Measurements from ENCODE around the gene TXNDC8. TPM values are rescaled to one million over a fixed set of nuclear protein-coding genes. Genes with fewer than 3 reads are reported as not detected.

TXNDC8 gene
- total RNA-seq, 1 experiment from 2014 or later: not detected

DNA sequence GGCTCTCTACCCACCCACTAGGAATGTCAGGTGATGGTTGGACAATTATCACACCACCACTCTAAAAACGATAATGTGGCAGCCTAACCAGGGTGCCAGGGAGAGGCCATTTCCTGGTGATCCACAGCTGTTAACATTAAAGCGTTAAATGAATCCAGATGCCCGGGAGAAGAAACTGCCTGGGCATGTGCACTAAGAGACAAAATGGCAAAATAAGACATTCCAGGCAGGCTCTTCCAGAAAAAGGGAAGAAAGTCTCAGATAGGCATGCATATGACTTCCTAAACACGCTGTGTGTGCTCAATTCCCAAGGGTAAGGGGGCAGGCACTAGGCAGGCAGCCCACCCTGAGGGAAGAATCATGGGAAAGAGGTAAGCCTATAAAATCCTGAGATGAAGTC, 76.8 kb downstream of the TXNDC8 start:
- intact Hi-C loops (cut with micrococcal nuclease): no loop called here
- Histone ChIP-seq H3K27ac (ENCODE audit: low read length) (no peak overlapping the region), H2AFZ (ENCODE audit: low read length) (no peak overlapping the region), H3K4me1 (ENCODE audit: insufficient read depth, low read length) (peaks cover 16% of the 10 kb centered on the region; the same call in 1 of the 2 replicates), H3K9ac (ENCODE audit: low read length) (no peak overlapping the region), H3K9me3 (ENCODE audit: low read length) (no peaks in the 10 kb centered on the region), H3K4me2 (ENCODE audit: low read length) (no peak overlapping the region), H3K9me2 (replicated peaks; ENCODE audit: low read length) (no peaks in the 10 kb centered on the region), H3K27me3 (ENCODE audit: low read length) (no peaks in the 10 kb centered on the region), H4K20me1 (ENCODE audit: low read length) (no peaks in the 10 kb centered on the region), H3K79me2 (ENCODE audit: low read length) (peaks cover 17% of the 10 kb centered on the region), H3K36me3 (ENCODE audit: low read depth, low read length) (no peaks in the 10 kb centered on the region), H3K4me3 (ENCODE audit: low read length) (no peak overlapping the region), H3F3A (ENCODE audit: low read length, unreplicated experiment) (no peaks in the 10 kb centered on the region)
- CTCF ChIA-PET: no interaction called here
- POLR2A ChIA-PET (ENCODE audit: unreplicated experiment): no interaction called here
- TF ChIP-seq EZH2phosphoT487 (IDR thresholded peaks at IDR 0.05; ENCODE audit: borderline replicate concordance, low read length) (no peak), EZH2 (IDR thresholded peaks at IDR 0.05; ENCODE audit: low read length, unreplicated experiment) (no peak)
- TF ChIP-seq, protein P1, sequence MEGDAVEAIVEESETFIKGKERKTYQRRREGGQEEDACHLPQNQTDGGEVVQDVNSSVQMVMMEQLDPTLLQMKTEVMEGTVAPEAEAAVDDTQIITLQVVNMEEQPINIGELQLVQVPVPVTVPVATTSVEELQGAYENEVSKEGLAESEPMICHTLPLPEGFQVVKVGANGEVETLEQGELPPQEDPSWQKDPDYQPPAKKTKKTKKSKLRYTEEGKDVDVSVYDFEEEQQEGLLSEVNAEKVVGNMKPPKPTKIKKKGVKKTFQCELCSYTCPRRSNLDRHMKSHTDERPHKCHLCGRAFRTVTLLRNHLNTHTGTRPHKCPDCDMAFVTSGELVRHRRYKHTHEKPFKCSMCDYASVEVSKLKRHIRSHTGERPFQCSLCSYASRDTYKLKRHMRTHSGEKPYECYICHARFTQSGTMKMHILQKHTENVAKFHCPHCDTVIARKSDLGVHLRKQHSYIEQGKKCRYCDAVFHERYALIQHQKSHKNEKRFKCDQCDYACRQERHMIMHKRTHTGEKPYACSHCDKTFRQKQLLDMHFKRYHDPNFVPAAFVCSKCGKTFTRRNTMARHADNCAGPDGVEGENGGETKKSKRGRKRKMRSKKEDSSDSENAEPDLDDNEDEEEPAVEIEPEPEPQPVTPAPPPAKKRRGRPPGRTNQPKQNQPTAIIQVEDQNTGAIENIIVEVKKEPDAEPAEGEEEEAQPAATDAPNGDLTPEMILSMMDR (conservative IDR thresholded peaks at IDR 0.05; ENCODE audit: low read depth, low read length): no peak
- no peak for ATAC-seq
- no TSS peak for BruUV-seq (replicated peaks)
- no peak for DNase-seq

DNA sequence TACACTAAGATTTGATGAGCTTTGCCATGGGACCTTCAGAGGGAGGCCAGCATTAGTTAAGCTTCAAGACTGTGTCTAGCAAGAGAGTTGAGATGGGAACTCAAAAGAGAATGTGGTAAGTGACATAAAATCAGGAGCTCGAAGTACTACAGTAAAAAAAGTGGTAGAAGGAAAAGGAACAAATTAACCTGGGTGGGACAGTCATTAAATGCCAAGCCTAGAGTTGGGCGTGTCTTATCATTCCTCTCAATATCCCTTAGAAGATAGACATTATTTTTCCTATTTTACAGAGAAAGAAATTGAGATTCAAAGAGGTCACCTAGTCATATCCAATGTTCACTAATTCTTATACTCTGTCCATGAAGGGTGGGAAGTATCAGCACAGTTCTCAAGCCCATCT, 78.1 kb downstream of the TXNDC8 start:
- no peaks in the 10 kb centered on the region for H3K9me2 ChIP-seq (replicated peaks; ENCODE audit: low read length)
- H3K27me3 ChIP-seq (ENCODE audit: low read length): no peaks in the 10 kb centered on the region
- peaks cover 31% of the 10 kb centered on the region for H3K79me2 ChIP-seq (ENCODE audit: low read length)
- H3K36me3 ChIP-seq (ENCODE audit: low read depth, low read length): no peaks in the 10 kb centered on the region
- H2AFZ ChIP-seq (ENCODE audit: low read length): no peak overlapping the region
- BruUV-seq (replicated peaks): no TSS peak
- ATAC-seq (no peak), DNase-seq (no peak)
- H3K9me3 ChIP-seq (ENCODE audit: low read length): no peaks in the 10 kb centered on the region
- TF ChIP-seq EZH2phosphoT487 (IDR thresholded peaks at IDR 0.05; ENCODE audit: borderline replicate concordance, low read length): no peak
- TF ChIP-seq, protein P1 (conservative IDR thresholded peaks at IDR 0.05; ENCODE audit: low read depth, low read length): no peak
- TF ChIP-seq EZH2 (IDR thresholded peaks at IDR 0.05; ENCODE audit: low read length, unreplicated experiment): no peak
- no peaks in the 10 kb centered on the region for H3F3A ChIP-seq (ENCODE audit: low read length, unreplicated experiment)
- H3K4me2 ChIP-seq (ENCODE audit: low read length): no peak overlapping the region
- peaks cover 8% of the 10 kb centered on the region for H4K20me1 ChIP-seq (ENCODE audit: low read length)
- no peak overlapping the region for H3K9ac ChIP-seq (ENCODE audit: low read length)
- POLR2A ChIA-PET (ENCODE audit: unreplicated experiment): no interaction called here
- H3K27ac ChIP-seq (ENCODE audit: low read length): no peak overlapping the region
- peaks cover 16% of the 10 kb centered on the region; the same call in 1 of the 2 replicates for H3K4me1 ChIP-seq (ENCODE audit: insufficient read depth, low read length)
- intact Hi-C loops (cut with micrococcal nuclease): no loop called here
- no peak overlapping the region for H3K4me3 ChIP-seq (ENCODE audit: low read length)
- CTCF ChIA-PET: no interaction called here

DNA sequence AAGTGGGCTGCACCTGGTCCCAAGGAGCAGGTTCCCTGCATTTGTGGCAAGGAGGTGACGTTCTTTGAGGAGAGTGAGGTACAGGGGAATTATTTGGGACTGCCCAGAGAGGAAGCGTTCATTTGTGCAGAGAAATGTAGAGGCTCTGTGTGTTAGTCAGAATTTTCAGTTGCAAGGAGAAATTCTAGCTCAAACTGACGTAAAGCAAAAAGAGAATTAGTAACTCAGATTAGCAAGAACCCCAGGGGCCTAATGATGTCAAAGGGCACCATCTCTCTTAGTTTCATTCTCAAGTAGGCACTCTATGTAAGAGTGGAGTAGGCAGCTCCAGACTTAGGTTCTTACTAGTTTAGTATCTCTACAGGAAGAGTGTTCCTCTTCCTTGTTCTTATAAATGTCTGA, 79.0 kb downstream of the TXNDC8 start:
- Histone ChIP-seq H3F3A (ENCODE audit: low read length, unreplicated experiment) (no peaks in the 10 kb centered on the region), H2AFZ (ENCODE audit: low read length) (no peak overlapping the region), H3K27ac (ENCODE audit: low read length) (no peak overlapping the region), H4K20me1 (ENCODE audit: low read length) (peaks cover 17% of the 10 kb centered on the region), H3K9me3 (ENCODE audit: low read length) (no peaks in the 10 kb centered on the region), H3K9ac (ENCODE audit: low read length) (no peak overlapping the region), H3K4me3 (ENCODE audit: low read length) (no peak overlapping the region), H3K9me2 (replicated peaks; ENCODE audit: low read length) (no peaks in the 10 kb centered on the region), H3K4me2 (ENCODE audit: low read length) (no peak overlapping the region), H3K27me3 (ENCODE audit: low read length) (no peaks in the 10 kb centered on the region), H3K4me1 (ENCODE audit: insufficient read depth, low read length) (peaks cover 25% of the 10 kb centered on the region), H3K79me2 (ENCODE audit: low read length) (peaks cover 39% of the 10 kb centered on the region), H3K36me3 (ENCODE audit: low read depth, low read length) (no peaks in the 10 kb centered on the region)
- DNase-seq (no peak), ATAC-seq (no peak)
- ChIA-PET POLR2A (ENCODE audit: unreplicated experiment) (no interaction called here), CTCF (no interaction called here)
- no TSS peak for BruUV-seq (replicated peaks)
- TF ChIP-seq, protein P1 (conservative IDR thresholded peaks at IDR 0.05; ENCODE audit: low read depth, low read length): no peak
- TF ChIP-seq EZH2phosphoT487 (IDR thresholded peaks at IDR 0.05; ENCODE audit: borderline replicate concordance, low read length) (no peak), EZH2 (IDR thresholded peaks at IDR 0.05; ENCODE audit: low read length, unreplicated experiment) (no peak)
- intact Hi-C loops (cut with micrococcal nuclease): no loop called here

All from PC-3 (cell line).